CD4-positive, alpha-beta T cell (primary cell): ENCODE data around the gene AGAP1. TPM values are rescaled to one million over a fixed set of nuclear protein-coding genes. Genes with fewer than 3 reads are reported as not detected.

ENCODE experiments used
- ATAC-seq: fragments of 200-7000 bp; cut with Tn5 transposase; one replicate; pipeline ENCODE4 v1.10.0; 2022; ENCODE audit warnings: mild to moderate bottlenecking; ENCODE audit not compliant: poor library complexity
- CTCF ChIA-PET: fragments of 350-600 bp; sonication (Branson Sonifier 250); formaldehyde crosslinking; loops from one replicate; lab custom pipeline; 2021; ENCODE audit warnings: antibody characterized with exemption, inconsistent platforms; lab: Charles Lee
- POLR2A ChIA-PET: fragments of 350-600 bp; sonication (Branson Sonifier 250); formaldehyde crosslinking; loops from one replicate; lab custom pipeline; 2021; ENCODE audit warnings: antibody characterized with exemption, inconsistent platforms; lab: Charles Lee
- DNase-seq, 14 experiments: peaks; one replicate each; pipeline ENCODE4 v3.0.0-alpha.2; 2013 to 2020; ENCODE audit warnings: mixed read lengths in 2 of 14
- H3K27ac ChIP-seq, 2 donors: one replicate each; pipeline versions ENCODE4 v1.5.1 to v1.7.0; 2013; ENCODE audit warnings: low read length in 2 of 2, low read depth in 1 of 2, mild to moderate bottlenecking in 1 of 2
- H3K27me3 ChIP-seq, 2 experiments: 1 replicate in 1 of 2; 2 replicates in 1 of 2; pipeline versions ENCODE4 v1.6.1 to v1.7.0; 2013; ENCODE audit warnings: low read length in 2 of 2, control low read depth in 1 of 2, mild to moderate bottlenecking in 1 of 2, moderate library complexity in 1 of 2; ENCODE audit not compliant: insufficient read depth in 2 of 2, control insufficient read depth in 1 of 2
- H3K36me3 ChIP-seq: one replicate; pipeline ENCODE4 v1.6.1; 2013; ENCODE audit warnings: low read length, control low read depth; ENCODE audit not compliant: insufficient read depth
- H3K4me1 ChIP-seq: one replicate; pipeline ENCODE4 v1.6.1; 2013; ENCODE audit warnings: low read length, control low read depth; ENCODE audit not compliant: insufficient read depth
- H3K4me3 ChIP-seq: one replicate; pipeline ENCODE4 v1.5.1; 2013; ENCODE audit warnings: mild to moderate bottlenecking, low read length, moderate library complexity
- H3K9me3 ChIP-seq, 2 experiments: 1 replicate in 1 of 2; 2 replicates in 1 of 2; pipeline versions ENCODE4 v1.6.1 to v1.7.0; 2013; ENCODE audit warnings: low read length in 2 of 2, mild to moderate bottlenecking in 2 of 2, control low read depth in 1 of 2, moderate library complexity in 1 of 2; ENCODE audit not compliant: control insufficient read depth in 1 of 2, insufficient read depth in 1 of 2
- H3K27ac Mint-ChIP-seq: one replicate; pipeline ENCODE4 v1.8.0; 2020; ENCODE audit warnings: mixed read lengths
- H3K27me3 Mint-ChIP-seq: one replicate; pipeline ENCODE4 v1.8.0; 2021; ENCODE audit warnings: mixed read lengths
- H3K36me3 Mint-ChIP-seq: one replicate; pipeline ENCODE4 v1.8.0; 2021; ENCODE audit warnings: low read depth, mixed read lengths
- H3K4me1 Mint-ChIP-seq: one replicate; pipeline ENCODE4 v1.8.0; 2021; ENCODE audit warnings: low read depth, mixed read lengths
- H3K4me3 Mint-ChIP-seq: one replicate; pipeline ENCODE4 v1.8.0; 2020; ENCODE audit warnings: mild to moderate bottlenecking, mixed read lengths
- H3K9me3 Mint-ChIP-seq: one replicate; pipeline ENCODE4 v1.8.0; 2020; ENCODE audit warnings: mixed read lengths
- CTCF ChIP-seq: fragments of 200-600 bp; IDR thresholded peaks from one replicate; pipeline ENCODE4 v1.8.0; 2022; ENCODE audit warnings: antibody characterized with exemption, mild to moderate bottlenecking
- intact Hi-C, 2 experiments: fragments of 100-400 bp; cut with DNase I in 1 of 2; cut with micrococcal nuclease in 1 of 2; formaldehyde crosslinking; loops; one replicate each; pipeline versions ENCODE4 v1.15.1 to v1.9.0; 2023 to 2025; cut with DNase I, micrococcal nuclease
- total RNA-seq, 174 experiments: library from RNA in 2 of 174; stranded (reverse) in 2 of 174; gene quantifications; one replicate each; pipeline ENCODE4 v1.2.3 and lab custom pipeline; 2021 to 2026

The AGAP1 gene
- total RNA-seq, 2 experiments from 2014 or later = 2.6 to 3.1 TPM

- no peaks in the 10 kb centered on the region for H3K36me3 Mint-ChIP-seq
- no peak for DNase-seq
- intact Hi-C loops = no loop called here
- H3K9me3 Mint-ChIP-seq = peaks cover 3% of the 10 kb centered on the region
- Histone ChIP-seq H3K4me1 (no peaks in the 10 kb centered on the region), H3K36me3 (no peaks in the 10 kb centered on the region), H3K4me3 (no peak overlapping the region), H3K27ac (no peak overlapping the region), H3K9me3 (peaks cover 0 to 6% of the 10 kb centered on the region in 2 experiments), H3K27me3 (no peaks in the 10 kb centered on the region)
- POLR2A ChIA-PET = no interaction called here
- no peaks in the 10 kb centered on the region for H3K27me3 Mint-ChIP-seq
- no peaks in the 10 kb centered on the region for H3K4me1 Mint-ChIP-seq
- CTCF ChIA-PET = no interaction called here
- no peak overlapping the region for H3K27ac Mint-ChIP-seq
- TF ChIP-seq CTCF = no peak
- ATAC-seq = no peak
- no peak overlapping the region for H3K4me3 Mint-ChIP-seq
Observed at GRCh38 chr2:235820571-235820970, 326.7 kb downstream of the AGAP1 start.

GRCh38 chr2:235824331-235824730 is 330.5 kb downstream of the AGAP1 start:
- POLR2A ChIA-PET = no interaction called here
- ATAC-seq = no peak

GRCh38 chr2:235825946-235826345 is 332.1 kb downstream of the AGAP1 start:
- ChIA-PET POLR2A (no interaction called here), CTCF (no interaction called here)
- ATAC-seq (no peak), DNase-seq (no peak)
- Histone ChIP-seq H3K9me3 (peaks cover 0 to 6% of the 10 kb centered on the region in 2 experiments), H3K36me3 (no peaks in the 10 kb centered on the region), H3K4me3 (no peak overlapping the region), H3K27ac (no peak overlapping the region), H3K4me1 (no peaks in the 10 kb centered on the region), H3K27me3 (no peaks in the 10 kb centered on the region)
- Mint-ChIP-seq H3K4me1 (no peaks in the 10 kb centered on the region), H3K4me3 (no peak overlapping the region), H3K27ac (no peak overlapping the region), H3K36me3 (no peaks in the 10 kb centered on the region), H3K27me3 (peaks cover 4% of the 10 kb centered on the region), H3K9me3 (peaks cover 3% of the 10 kb centered on the region)
- intact Hi-C loops = no loop called here
- TF ChIP-seq CTCF = no peak

More at GRCh38 chr2:235824331-235824730, 330.5 kb downstream of the AGAP1 start:
- Mint-ChIP-seq H3K36me3 (no peaks in the 10 kb centered on the region), H3K27me3 (no peaks in the 10 kb centered on the region), H3K27ac (no peak overlapping the region), H3K4me1 (no peaks in the 10 kb centered on the region), H3K9me3 (peaks cover 3% of the 10 kb centered on the region), H3K4me3 (no peak overlapping the region)
- H3K4me3 ChIP-seq = no peak overlapping the region
- H3K9me3 ChIP-seq = peaks cover 0 to 6% of the 10 kb centered on the region in 2 experiments
- TF ChIP-seq CTCF = no peak
- intact Hi-C loops = no loop called here
- CTCF ChIA-PET = no interaction called here
- DNase-seq = no peak
- no peaks in the 10 kb centered on the region for H3K36me3 ChIP-seq
- no peak overlapping the region for H3K27ac ChIP-seq
- H3K27me3 ChIP-seq = no peaks in the 10 kb centered on the region
- H3K4me1 ChIP-seq = no peaks in the 10 kb centered on the region
